DLD1 (cell line): ENCODE data around the gene TNNI2.
"Not testable (repeated sequence)": the region's sequence is repeated elsewhere in the genome, so short reads cannot be mapped to it uniquely, and the experiment has no call there.

ENCODE experiments used
- in situ Hi-C: cut with HindIII; loops from 2 replicates; pipeline ENCODE4 v1.10.0; 2017; ENCODE audit warnings: low sequenced_read_pairs

The TNNI2 gene

DNA sequence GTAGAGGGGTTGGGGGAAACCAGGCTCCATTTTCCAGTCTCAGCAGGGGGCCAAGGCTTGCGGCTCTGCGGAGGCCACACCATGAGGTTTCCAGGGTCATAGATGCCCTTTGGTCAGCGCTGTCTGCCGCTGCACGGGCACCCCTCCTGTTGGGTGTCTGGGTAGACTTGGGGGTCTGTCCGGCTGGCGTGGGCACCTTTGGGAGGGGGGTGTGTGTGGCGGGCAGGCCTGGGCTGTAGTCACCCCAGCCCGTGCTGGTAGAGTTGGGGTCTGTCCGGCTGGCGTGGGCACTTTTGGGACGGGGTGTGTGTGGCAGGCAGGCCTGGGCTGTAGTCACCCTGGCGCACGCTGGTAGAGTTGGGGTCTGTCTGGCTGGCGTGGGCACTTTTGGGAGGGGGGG, 32.8 kb downstream of the TNNI2 start:
- in situ Hi-C loops: no loop called here

GRCh38 chr11:1872267-1872985, 33.6 kb downstream of the TNNI2 start:
- in situ Hi-C loops: no loop called here

DNA sequence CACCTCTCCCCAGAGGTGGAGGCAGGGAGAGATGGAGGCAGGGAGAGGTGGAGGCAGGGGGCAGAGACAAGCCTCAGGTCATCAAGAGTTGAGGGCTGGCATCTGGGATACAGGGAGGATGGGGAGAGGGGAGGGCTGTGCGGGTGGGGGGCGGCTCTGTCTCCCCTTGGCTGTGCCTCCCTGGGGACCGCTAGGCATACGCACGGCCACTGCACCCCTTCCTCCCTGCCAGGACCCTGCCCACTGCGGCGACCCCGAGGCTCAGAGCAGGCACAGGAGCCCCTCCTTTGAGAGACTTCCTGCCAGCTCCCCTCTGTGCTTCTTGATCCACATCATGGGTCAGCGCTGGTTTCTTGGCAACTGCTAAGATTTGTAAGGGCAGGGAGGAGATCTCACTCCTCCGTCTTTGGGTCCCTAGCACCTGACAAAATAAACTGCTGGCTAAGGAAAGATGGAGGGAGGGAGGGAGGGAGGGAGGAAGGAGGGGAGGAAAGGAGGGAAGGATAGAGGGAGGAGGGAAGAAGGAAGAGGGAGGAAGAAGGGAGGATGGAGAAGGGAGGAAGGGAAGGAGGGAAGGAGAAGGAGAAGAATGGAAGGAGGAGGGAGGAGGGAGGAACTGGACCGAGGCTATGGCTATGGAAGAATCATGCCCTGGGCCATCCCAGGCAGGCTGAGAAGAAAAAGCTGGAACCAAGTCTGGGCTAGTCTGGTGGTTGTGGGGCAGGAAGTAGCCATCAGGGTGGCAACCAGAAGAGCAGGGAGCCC, 34.4 kb downstream of the TNNI2 start:
- in situ Hi-C loops: no loop called here

DNA sequence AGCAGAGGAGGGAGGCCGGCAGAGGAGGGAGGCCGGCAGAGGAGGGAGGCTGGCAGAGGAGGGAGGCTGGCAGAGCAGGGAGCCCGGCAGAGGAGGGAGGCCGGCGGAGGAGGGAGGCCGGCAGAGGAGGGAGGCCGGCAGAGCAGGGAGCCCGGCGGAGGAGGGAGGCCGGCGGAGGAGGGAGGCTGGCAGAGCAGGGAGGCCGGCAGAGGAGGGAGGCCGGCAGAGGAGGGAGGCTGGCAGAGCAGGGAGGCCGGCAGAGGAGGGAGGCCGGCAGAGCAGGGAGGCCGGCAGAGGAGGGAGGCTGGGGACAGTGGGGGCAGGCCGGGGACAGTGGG, 35.0 kb downstream of the TNNI2 start:
- in situ Hi-C loops: not testable (repeated sequence)

- in situ Hi-C loops: not testable (repeated sequence)
These were observed 35.8 kb downstream of the TNNI2 start for GRCh38 chr11:1874441-1875092.

- in situ Hi-C loops: no loop called here
These were observed 36.5 kb downstream of the TNNI2 start for GRCh38 chr11:1875093-1875850.

- in situ Hi-C loops: not testable (repeated sequence)
These were observed 37.1 kb downstream of the TNNI2 start for GRCh38 chr11:1875851-1876301.

- in situ Hi-C loops: no loop called here
These were observed 37.7 kb downstream of the TNNI2 start for GRCh38 chr11:1876361-1877063.

- in situ Hi-C loops: no loop called here
These were observed 38.7 kb downstream of the TNNI2 start for GRCh38 chr11:1877211-1878136.

- in situ Hi-C loops: no loop called here
These were observed 39.6 kb downstream of the TNNI2 start for GRCh38 chr11:1878137-1879031.

DNA sequence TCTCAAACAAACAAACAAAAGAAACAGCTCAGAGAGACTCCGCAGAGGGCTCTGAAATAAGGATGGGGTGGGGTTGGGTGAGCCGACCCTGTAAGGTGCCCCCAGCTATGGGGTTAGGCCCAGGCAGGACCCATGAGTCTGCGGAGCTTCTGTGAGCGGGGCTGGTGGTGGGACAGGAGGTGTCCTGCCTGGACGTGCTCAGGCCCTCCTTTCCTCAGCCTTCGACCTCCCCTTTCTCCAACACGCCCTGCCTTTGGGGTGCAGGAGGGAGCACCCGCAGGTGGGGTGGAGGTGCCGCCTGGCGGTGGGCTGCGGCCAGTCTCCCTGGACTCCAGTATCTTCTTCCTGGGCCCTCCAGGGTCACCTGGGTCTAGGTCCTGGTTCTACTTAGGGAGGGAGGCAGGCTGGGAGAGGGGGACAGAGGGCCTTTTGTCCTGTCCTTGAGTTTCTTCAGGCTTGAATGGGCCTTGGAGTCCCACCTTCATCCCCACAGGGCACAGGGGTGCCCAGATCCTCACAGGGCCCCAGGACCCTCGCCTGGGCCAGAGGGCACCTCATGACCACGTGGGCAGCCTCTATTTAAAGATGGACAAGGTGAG, 40.7 kb downstream of the TNNI2 start:
- in situ Hi-C loops: no loop called here

DNA sequence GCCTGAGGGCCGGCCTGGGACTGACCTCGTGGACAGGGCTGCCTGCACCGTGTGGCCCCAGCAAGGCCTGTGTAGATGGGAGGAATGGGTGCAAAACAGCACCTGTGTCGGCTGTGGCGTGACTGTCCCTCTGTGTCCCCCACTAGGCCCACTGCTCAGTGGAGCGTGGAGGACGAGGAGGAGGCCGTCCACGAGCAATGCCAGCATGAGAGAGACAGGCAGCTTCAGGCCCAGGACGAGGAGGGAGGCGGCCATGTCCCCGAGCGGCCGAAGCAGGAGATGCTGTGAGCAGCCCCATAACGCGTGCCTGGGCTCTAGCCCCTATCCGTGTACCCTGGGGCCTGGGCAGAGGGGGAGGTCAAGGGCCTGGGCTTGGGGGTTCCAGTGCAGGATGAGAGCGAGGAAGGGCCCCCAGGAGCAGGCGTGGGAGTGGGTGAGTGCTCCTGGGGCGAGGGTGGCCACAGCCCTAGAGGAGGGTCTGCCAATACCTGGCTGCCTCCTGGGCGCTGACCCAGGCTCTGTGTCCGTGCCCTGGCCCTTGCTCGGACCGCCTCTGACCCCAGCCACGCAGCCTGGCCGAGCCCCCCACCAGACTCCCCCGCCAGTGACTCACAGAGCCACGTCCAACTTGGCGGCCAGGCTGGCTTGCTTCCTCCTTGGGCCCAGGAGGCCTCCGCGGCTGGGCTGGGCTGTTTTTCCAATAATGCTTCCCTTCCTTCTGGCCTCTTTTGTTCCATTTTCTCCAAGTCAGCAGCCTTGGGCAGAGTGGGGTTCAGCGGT, 41.4 kb downstream of the TNNI2 start:
- in situ Hi-C loops: no loop called here

- in situ Hi-C loops: no loop called here
These were observed 42.1 kb downstream of the TNNI2 start for GRCh38 chr11:1880746-1881441.

GRCh38 chr11:1881442-1882264, 42.9 kb downstream of the TNNI2 start:
- in situ Hi-C loops: no loop called here

DNA sequence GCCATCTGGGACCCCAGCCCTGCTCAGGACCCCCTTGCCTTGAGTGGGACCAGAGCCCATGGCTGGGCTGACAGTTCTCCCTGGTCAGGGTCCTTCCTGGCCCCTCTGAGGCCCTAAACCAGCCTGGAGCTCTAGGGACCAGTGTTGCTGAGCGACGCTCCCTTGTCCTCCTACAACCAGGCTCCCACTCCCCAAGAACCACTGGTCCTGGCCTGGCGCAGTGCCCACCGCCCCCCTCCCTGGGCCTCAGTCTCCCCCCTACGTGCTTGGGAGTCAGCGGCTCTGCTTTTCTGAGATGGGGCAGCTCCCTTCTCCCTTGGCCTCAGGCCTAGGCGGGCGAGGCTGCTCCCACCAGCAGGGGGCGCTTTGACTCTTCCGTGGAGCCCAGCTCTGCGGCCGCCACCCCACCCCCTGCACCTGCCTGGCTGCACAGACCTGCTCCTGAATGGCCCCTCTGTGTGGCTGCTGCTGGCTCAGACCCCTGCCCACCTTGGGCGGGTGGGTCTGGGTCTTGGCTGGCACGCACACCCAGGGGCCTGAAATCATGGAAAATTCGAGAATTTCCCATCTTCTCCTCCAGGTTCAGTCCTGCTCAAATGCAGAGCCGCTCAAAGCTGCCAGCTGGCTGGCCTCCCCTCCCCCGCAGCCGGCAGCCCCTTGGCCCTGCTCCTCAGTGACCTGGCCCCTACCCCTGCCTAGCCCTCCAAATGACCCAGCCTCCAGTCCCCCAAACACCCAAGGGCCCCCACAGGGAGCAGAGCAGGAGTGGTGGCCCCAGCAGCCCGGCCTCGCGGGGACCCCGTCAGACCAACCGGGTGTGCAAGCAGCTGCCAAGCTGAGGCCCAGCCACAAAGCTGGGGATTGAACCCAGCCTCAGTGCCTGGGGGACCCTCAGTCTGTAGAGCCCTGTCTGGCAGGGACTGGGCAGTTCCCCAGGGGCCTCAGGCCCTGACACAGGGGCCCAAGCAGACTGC, 43.8 kb downstream of the TNNI2 start:
- in situ Hi-C loops: no loop called here
